ENCODE results near the gene CHRD.
"Not testable (repeated sequence)": the region's sequence is repeated elsewhere in the genome, so short reads cannot be mapped to it uniquely, and the experiment has no call there.

The CHRD gene

DNA sequence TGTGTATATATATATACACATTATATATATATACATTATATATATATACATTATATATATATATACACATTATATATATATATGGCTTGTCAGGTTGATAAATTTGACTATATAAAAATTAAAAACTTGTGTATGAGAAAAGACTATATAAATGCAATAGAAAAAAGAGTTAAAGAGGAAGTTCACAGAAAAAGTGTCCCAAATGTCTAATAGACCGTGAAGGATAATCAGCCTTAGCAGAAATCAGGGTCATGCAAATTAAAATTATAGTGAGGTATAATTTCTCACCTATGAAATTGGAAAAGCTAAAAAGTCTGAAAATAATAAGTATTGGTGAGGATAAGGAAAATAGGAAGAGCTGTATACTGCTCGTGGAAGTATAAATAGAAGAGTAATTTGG is 51.1 kb downstream of the CHRD start:
- 97% methylated on average over 1 of the region's 2 CpGs for WGBS
- no peak overlapping the region for H3K4me3 ChIP-seq (ENCODE audit: insufficient read depth in 1 of 2, low read depth in 1 of 2, low read length in 2 of 2)
- no peak overlapping the region for H2AFZ ChIP-seq (ENCODE audit: low read depth, low read length)
- no peak overlapping the region for H3K9ac ChIP-seq (ENCODE audit: low read length)
- no peaks in the 10 kb centered on the region for H3K4me1 ChIP-seq (ENCODE audit: control insufficient read depth, insufficient read depth, low read depth, low read length)
- H3K79me1 ChIP-seq (replicated peaks; ENCODE audit: low read length, poor library complexity, severe bottlenecking) = no peaks in the 10 kb centered on the region
- H2BK5ac ChIP-seq (ENCODE audit: low read depth, low read length, poor library complexity, severe bottlenecking) = no peak overlapping the region
- no peak overlapping the region for H2BK120ac ChIP-seq (ENCODE audit: low read depth, low read length)
- no peak overlapping the region for H4K91ac ChIP-seq (ENCODE audit: low read length)
- H3K23ac ChIP-seq (ENCODE audit: low read length in 2 of 2) = no peak overlapping the region
- H3K36me3 ChIP-seq (ENCODE audit: control insufficient read depth in 1 of 2, insufficient read depth in 2 of 2, low read depth in 1 of 2, low read length in 2 of 2) = no peaks in the 10 kb centered on the region
- no peak overlapping the region for H3K14ac ChIP-seq (ENCODE audit: low read length in 2 of 2)
- no peak overlapping the region for H4K8ac ChIP-seq (ENCODE audit: low read length)
- no peak overlapping the region for H3K27ac ChIP-seq (ENCODE audit: low read length, poor library complexity, severe bottlenecking)
- H3K9me3 ChIP-seq (ENCODE audit: control insufficient read depth, low read length) = no peaks in the 10 kb centered on the region
- no peak overlapping the region for H2BK12ac ChIP-seq (ENCODE audit: low read length in 2 of 2)
- H3K4me2 ChIP-seq (ENCODE audit: low read length, poor library complexity, severe bottlenecking) = no peak overlapping the region
- no peak overlapping the region for H3K4ac ChIP-seq (ENCODE audit: low read depth in 1 of 2, low read length in 2 of 2)
- H2AK5ac ChIP-seq (ENCODE audit: low read length, severe bottlenecking) = no peak overlapping the region
- H3K27me3 ChIP-seq (ENCODE audit: control insufficient read depth in 1 of 2, insufficient read depth in 1 of 2, low read length in 2 of 2) = peaks cover 17 to 18% of the 10 kb centered on the region in 2 experiments
- DNase-seq = no peak
- no peak overlapping the region for H3K18ac ChIP-seq (ENCODE audit: low read depth in 1 of 2, low read length in 2 of 2)
- no peak overlapping the region for H2BK15ac ChIP-seq (ENCODE audit: low read depth, poor library complexity, severe bottlenecking)

DNA sequence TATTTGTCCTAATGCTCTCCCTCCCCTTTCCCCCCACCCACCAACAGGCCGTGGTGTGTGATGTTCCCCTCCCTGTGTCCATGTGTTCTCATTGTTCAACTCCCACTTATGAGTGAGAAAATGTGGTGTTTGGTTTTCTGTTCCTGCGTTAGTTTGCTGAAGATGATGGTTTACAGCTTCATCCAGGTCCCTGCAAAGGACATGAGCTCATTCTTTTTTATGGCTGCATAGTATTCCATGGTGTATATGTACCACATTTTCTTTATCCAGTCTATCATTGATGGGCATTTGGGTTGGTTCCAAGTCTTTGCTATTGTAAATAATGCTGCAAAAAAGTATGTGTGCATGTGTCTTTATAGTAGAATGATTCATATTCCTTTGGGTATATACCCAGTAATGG is 53.3 kb downstream of the CHRD start:
- H3K4me1 ChIP-seq (ENCODE audit: control insufficient read depth, insufficient read depth, low read depth, low read length); H2AK5ac ChIP-seq (ENCODE audit: low read length, severe bottlenecking); H3K27ac ChIP-seq (ENCODE audit: low read length, poor library complexity, severe bottlenecking); H2BK120ac ChIP-seq (ENCODE audit: low read depth, low read length); H3K14ac ChIP-seq (ENCODE audit: low read length in 2 of 2); H3K4me3 ChIP-seq (ENCODE audit: insufficient read depth in 1 of 2, low read depth in 1 of 2, low read length in 2 of 2); H3K4me2 ChIP-seq (ENCODE audit: low read length, poor library complexity, severe bottlenecking); H2AFZ ChIP-seq (ENCODE audit: low read depth, low read length); H4K91ac ChIP-seq (ENCODE audit: low read length); H3K18ac ChIP-seq (ENCODE audit: low read depth in 1 of 2, low read length in 2 of 2); H2BK15ac ChIP-seq (ENCODE audit: low read depth, poor library complexity, severe bottlenecking); H2BK5ac ChIP-seq (ENCODE audit: low read depth, low read length, poor library complexity, severe bottlenecking); H3K9me3 ChIP-seq (ENCODE audit: control insufficient read depth, low read length); H3K79me1 ChIP-seq (replicated peaks; ENCODE audit: low read length, poor library complexity, severe bottlenecking); H2BK12ac ChIP-seq (ENCODE audit: low read length in 2 of 2); H3K27me3 ChIP-seq (ENCODE audit: control insufficient read depth in 1 of 2, insufficient read depth in 1 of 2, low read length in 2 of 2); H4K8ac ChIP-seq (ENCODE audit: low read length); DNase-seq; H3K9ac ChIP-seq (ENCODE audit: low read length); H3K23ac ChIP-seq (ENCODE audit: low read length in 2 of 2); H3K36me3 ChIP-seq (ENCODE audit: control insufficient read depth in 1 of 2, insufficient read depth in 2 of 2, low read depth in 1 of 2, low read length in 2 of 2); H3K4ac ChIP-seq (ENCODE audit: low read depth in 1 of 2, low read length in 2 of 2): not testable (repeated sequence)
- no CpG with 5 or more reads among the region's 2 CpGs for WGBS

DNA sequence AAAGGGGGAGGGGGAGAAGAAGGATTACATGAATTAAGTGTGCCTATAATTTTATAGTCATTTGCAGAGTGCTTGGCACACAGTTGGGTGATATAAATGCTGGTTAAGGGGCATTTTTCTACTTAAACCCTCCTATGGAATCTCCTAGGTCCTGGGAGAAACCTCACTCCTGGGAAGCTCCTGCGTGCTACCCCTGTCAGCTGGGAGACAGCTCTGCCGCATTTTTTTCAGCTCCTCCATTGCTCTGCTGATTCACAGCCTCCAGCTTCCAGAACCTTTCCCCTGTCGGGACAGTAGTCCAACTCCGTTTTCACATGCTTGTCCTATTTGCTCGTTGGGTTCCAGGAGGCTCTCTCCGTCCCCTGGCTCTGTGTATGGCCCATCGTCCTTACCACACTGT is 59.2 kb downstream of the CHRD start:
- Histone ChIP-seq H3K4me1 (ENCODE audit: control insufficient read depth, insufficient read depth, low read depth, low read length) (peaks cover 4% of the 10 kb centered on the region), H3K18ac (ENCODE audit: low read depth in 1 of 2, low read length in 2 of 2) (no peak overlapping the region), H2BK5ac (ENCODE audit: low read depth, low read length, poor library complexity, severe bottlenecking) (no peak overlapping the region), H3K27ac (ENCODE audit: low read length, poor library complexity, severe bottlenecking) (no peak overlapping the region), H4K8ac (ENCODE audit: low read length) (no peak overlapping the region), H3K14ac (ENCODE audit: low read length in 2 of 2) (no peak overlapping the region), H3K27me3 (ENCODE audit: control insufficient read depth in 1 of 2, insufficient read depth in 1 of 2, low read length in 2 of 2) (peaks cover 21 to 22% of the 10 kb centered on the region in 2 experiments), H3K4me2 (ENCODE audit: low read length, poor library complexity, severe bottlenecking) (no peak overlapping the region), H3K4me3 (ENCODE audit: insufficient read depth in 1 of 2, low read depth in 1 of 2, low read length in 2 of 2) (no peak overlapping the region), H4K91ac (ENCODE audit: low read length) (no peak overlapping the region), H2AK5ac (ENCODE audit: low read length, severe bottlenecking) (no peak overlapping the region), H3K9ac (ENCODE audit: low read length) (no peak overlapping the region), H3K79me1 (replicated peaks; ENCODE audit: low read length, poor library complexity, severe bottlenecking) (no peaks in the 10 kb centered on the region), H3K4ac (ENCODE audit: low read depth in 1 of 2, low read length in 2 of 2) (no peak overlapping the region), H2BK12ac (ENCODE audit: low read length in 2 of 2) (no peak overlapping the region), H2AFZ (ENCODE audit: low read depth, low read length) (no peak overlapping the region), H2BK120ac (ENCODE audit: low read depth, low read length) (no peak overlapping the region), H3K23ac (ENCODE audit: low read length in 2 of 2) (no peak overlapping the region), H3K9me3 (ENCODE audit: control insufficient read depth, low read length) (peaks cover 4% of the 10 kb centered on the region), H2BK15ac (ENCODE audit: low read depth, poor library complexity, severe bottlenecking) (no peak overlapping the region), H3K36me3 (ENCODE audit: control insufficient read depth in 1 of 2, insufficient read depth in 2 of 2, low read depth in 1 of 2, low read length in 2 of 2) (no peaks in the 10 kb centered on the region)
- WGBS = 87% methylated on average over 7 of the region's 7 CpGs
- no peak for DNase-seq

All from mesenchymal stem cell (in vitro differentiated cells and primary cell).